Upper lobe of right lung (tissue), 1 donor: ENCODE results near the gene ACBD6. TPM values are rescaled to one million over a fixed set of nuclear protein-coding genes. Genes with fewer than 3 reads are reported as not detected.

ENCODE experiments used
- ATAC-seq: fragments of 200-7000 bp; cut with Tn5 transposase; one replicate; pipeline ENCODE4 v1.9.1; 2020; ENCODE audit warnings: mild to moderate bottlenecking, moderate library complexity
- DNase-seq: peaks from one replicate; pipeline ENCODE4 v3.0.0-alpha.2; 2020
- H3K27ac ChIP-seq: fragments of 200-600 bp; one replicate; pipeline ENCODE4 v1.8.0; 2022
- H3K27me3 ChIP-seq: fragments of 200-600 bp; one replicate; pipeline ENCODE4 v1.8.0; 2022; ENCODE audit warnings: mild to moderate bottlenecking
- H3K36me3 ChIP-seq: fragments of 200-600 bp; one replicate; pipeline ENCODE4 v1.8.0; 2022
- H3K4me1 ChIP-seq: fragments of 200-600 bp; one replicate; pipeline ENCODE4 v1.8.0; 2022
- H3K4me3 ChIP-seq: fragments of 200-600 bp; one replicate; pipeline ENCODE4 v1.8.0; 2022; ENCODE audit warnings: mild to moderate bottlenecking
- H3K9me3 ChIP-seq: fragments of 200-600 bp; one replicate; pipeline ENCODE4 v1.8.0; 2022
- CTCF ChIP-seq: fragments of 200-600 bp; IDR thresholded peaks from one replicate; pipeline ENCODE4 v1.8.0; 2022; ENCODE audit warnings: antibody characterized with exemption
- intact Hi-C: fragments of 100-400 bp; cut with DNase I; formaldehyde crosslinking; loops from one replicate; pipeline ENCODE4 v1.11.0; 2022
- total RNA-seq: library from RNA; stranded (reverse); fragmentation: NEBNext Ultra II Directional; extraction: Animal tissue kit (Norgen Biotek cat#: 25700); gene quantifications from one replicate; pipeline ENCODE4 v1.2.1, GENCODE V29; 2021
- donor health status: DM: no; HTN: yes; CAD: no; lungs with severe emphysema.

ACBD6 gene
- total RNA-seq, 1 donor from 2014 or later: 33.6 TPM

GRCh38 chr1:180244840-180245239, 257.5 kb downstream of the ACBD6 start:
- H3K4me1 ChIP-seq: no peaks in the 10 kb centered on the region
- H3K27me3 ChIP-seq: peaks cover 33% of the 10 kb centered on the region
- ATAC-seq: no peak
- no peak for DNase-seq
- H3K9me3 ChIP-seq: no peaks in the 10 kb centered on the region
- no peak for TF ChIP-seq CTCF
- H3K4me3 ChIP-seq: no peak overlapping the region
- H3K36me3 ChIP-seq: no peaks in the 10 kb centered on the region
- H3K27ac ChIP-seq: no peak overlapping the region
- intact Hi-C loops: no loop called here

- ATAC-seq (no peak), DNase-seq (no peak)
- Histone ChIP-seq H3K36me3 (no peaks in the 10 kb centered on the region), H3K9me3 (no peaks in the 10 kb centered on the region), H3K27me3 (peaks cover 44% of the 10 kb centered on the region), H3K27ac (no peak overlapping the region), H3K4me1 (no peaks in the 10 kb centered on the region), H3K4me3 (no peak overlapping the region)
- intact Hi-C loops: no loop called here
- TF ChIP-seq CTCF: no peak
Observed at GRCh38 chr1:180243517-180244221, 258.7 kb downstream of the ACBD6 start.

GRCh38 chr1:180241716-180242544, 260.4 kb downstream of the ACBD6 start:
- TF ChIP-seq CTCF: no peak
- no peak for DNase-seq

GRCh38 chr1:180239145-180240096, 263.0 kb downstream of the ACBD6 start:
- no peak for ATAC-seq
- DNase-seq: no peak
- TF ChIP-seq CTCF: no peak
- Histone ChIP-seq H3K4me1 (peaks cover 12% of the 10 kb centered on the region), H3K27me3 (peaks cover 87% of the 10 kb centered on the region), H3K27ac (no peak overlapping the region), H3K9me3 (no peaks in the 10 kb centered on the region), H3K36me3 (no peaks in the 10 kb centered on the region), H3K4me3 (no peak overlapping the region)
- intact Hi-C loops: no loop called here

More at GRCh38 chr1:180241716-180242544, 260.4 kb downstream of the ACBD6 start:
- peaks cover 62% of the 10 kb centered on the region for H3K27me3 ChIP-seq
- no peaks in the 10 kb centered on the region for H3K4me1 ChIP-seq
- H3K27ac ChIP-seq: no peak overlapping the region
- no peak overlapping the region for H3K4me3 ChIP-seq
- H3K36me3 ChIP-seq: no peaks in the 10 kb centered on the region
- H3K9me3 ChIP-seq: no peaks in the 10 kb centered on the region
- intact Hi-C loops: no loop called here
- ATAC-seq: no peak

- DNase-seq: no peak
- Histone ChIP-seq H3K4me3 (no peak overlapping the region), H3K27me3 (peaks cover 94% of the 10 kb centered on the region), H3K4me1 (peaks cover 16% of the 10 kb centered on the region), H3K27ac (no peak overlapping the region), H3K9me3 (no peaks in the 10 kb centered on the region), H3K36me3 (no peaks in the 10 kb centered on the region)
- TF ChIP-seq CTCF: no peak
- intact Hi-C loops: no loop called here
- no peak for ATAC-seq
Observed at GRCh38 chr1:180238675-180239074, 263.7 kb downstream of the ACBD6 start.
